ENCODE measurements around the gene GRB2.

Gene GRB2

GRCh38 chr17:75277664-75278071 is 127.8 kb downstream of the GRB2 start:
- peak; percentile 11 for DNase-seq (ENCODE audit: low spot score)

DNA sequence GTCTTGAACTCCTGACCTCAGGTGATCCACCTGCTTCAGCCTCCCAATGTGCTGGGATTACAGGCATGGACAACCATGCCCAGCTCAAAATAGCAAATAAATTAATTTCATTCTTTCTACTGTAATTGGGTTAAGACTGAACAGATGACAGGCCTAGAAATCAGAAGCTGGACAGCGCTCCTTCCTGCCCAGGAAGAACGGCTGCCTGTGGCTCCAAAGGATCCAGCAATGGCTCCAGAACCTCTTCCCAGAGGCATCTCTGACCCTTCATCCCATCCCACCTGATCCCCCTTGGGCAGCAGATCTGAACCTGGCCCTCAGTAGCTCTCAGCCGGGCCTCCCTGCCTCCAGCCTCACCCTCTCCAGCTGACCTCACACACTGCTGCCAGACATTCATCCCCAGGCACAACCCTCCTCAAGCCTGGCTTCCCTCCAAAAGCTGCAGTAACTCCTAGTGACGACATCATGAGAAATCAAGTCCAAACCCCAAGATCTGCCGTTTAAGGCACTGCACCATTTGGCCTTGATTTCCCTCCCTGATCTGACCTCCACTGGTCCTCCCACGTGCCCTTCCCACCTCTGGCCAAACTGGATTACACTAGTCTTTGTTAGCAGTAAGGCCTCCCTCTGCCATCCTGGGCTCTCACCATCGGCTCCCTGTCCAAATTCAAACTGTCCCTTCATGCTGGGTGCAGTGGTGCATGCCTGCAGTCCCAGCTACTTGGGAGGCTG is 131.3 kb downstream of the GRB2 start:
- peak; percentile 3 for DNase-seq (ENCODE audit: low spot score)

DNA sequence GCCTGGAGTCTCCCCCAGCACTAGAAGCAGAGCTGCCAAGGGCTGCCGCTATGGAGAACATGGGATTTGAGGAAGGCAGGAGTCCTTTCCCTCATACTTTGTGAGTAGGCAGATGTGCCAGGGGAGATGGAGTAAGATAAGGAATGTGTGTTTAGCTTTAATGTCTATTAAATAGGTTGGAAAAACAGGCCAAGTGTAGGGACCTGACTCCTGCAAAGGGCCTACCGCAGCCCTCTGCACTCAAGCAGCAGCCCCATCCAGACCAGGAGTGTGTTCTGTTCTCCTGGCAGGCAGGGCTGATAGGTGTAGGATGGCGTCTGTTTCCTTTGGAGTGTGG is 132.7 kb downstream of the GRB2 start:
- DNase-seq (ENCODE audit: low spot score) = peak; percentile 0

- DNase-seq (ENCODE audit: low spot score) = peak; percentile 33
These were observed 133.3 kb downstream of the GRB2 start for GRCh38 chr17:75271955-75272847.

- peak; percentile 99 for DNase-seq (ENCODE audit: low spot score)
These were observed 134.1 kb downstream of the GRB2 start for GRCh38 chr17:75271233-75271954.

DNA sequence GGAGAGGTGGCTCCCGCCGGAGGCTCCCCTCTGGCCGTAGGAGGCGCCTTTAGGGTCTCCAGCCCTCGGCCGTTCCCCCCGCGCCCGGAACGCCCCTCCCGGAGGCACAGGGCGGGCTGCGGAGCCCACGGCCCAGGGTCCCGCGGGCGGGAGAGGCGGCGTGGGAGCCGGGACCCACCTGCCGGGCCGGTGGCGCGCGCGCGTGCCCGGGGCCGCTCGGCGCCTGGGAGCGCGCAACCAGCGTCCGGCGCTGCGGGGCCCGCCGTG is 134.6 kb downstream of the GRB2 start, which contains the start of gene MIF4GD:
Gene MIF4GD (minus strand): TSS at position 266 of the 267 bp plus-strand sequence. CDS start 1,036 bp downstream, outside the sequence.
- no peak for DNase-seq (ENCODE audit: low spot score)

DNA sequence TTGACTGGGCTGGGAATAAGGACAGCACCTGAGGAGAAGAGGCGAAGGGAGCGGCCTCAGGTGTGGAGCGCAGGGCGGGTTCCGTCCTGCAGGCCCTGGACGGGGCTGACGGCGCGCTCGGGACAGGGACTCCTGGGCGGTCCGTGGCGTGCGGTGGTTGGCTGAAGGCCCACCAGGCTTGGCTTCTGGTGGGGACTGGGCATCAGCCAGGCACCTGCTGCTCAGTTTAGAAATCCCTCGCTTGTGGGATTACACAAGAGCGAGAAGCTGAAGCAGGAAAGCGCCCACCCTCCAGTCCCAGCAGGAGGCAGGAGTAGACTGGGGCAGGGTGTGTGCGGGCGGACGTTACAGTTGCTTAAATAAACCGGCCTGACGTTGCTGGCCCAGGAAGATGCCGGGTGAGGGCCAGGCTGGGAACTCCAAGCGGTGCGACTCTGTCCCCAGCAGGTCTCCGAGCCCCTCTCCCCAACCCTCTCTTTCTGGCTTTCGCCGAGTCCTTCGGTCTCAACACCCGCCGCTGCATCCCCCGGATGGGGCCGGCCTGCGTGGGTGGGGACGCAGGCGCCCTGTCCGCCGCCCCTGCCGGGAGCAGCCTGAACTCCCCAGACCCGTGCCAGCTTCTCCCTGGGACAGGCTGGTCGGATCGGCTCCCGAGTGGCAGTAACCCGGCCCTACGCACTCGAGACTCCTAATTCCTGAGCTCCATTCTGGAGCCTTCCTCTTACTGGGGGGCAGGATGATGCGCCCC is 135.1 kb downstream of the GRB2 start:
- DNase-seq (ENCODE audit: low spot score) = peak; percentile 79

DNA sequence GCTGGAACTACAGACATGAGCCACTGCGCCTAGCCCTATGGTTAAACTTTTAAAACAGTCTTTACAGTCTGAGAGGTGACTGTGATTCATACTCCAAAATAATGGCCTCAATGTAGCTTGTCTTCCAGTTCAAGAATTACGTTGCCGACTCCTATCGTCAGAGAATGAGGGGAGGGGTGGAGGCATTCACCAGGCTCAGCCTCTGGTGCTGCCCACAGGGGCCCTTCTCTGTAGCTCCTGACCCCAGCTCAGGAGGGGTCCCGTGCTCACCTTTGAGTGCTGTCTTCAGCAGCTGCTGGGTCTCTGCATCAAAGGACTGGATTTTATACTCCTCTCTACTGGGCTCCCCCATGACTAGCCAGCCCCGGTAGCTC is 135.6 kb downstream of the GRB2 start:
- DNase-seq (ENCODE audit: low spot score) = no peak

All from iPS-NIHi11 (cell line).